ENCODE data around the gene ROBO4.

Gene ROBO4

GRCh38 chr11:124899383-124900145, 1.9 kb upstream of the ROBO4 start:
- TF ChIP-seq GATA2 (IDR thresholded peaks at IDR 0.05; ENCODE audit: low read depth, low read length) (no peak), GATA3 (IDR thresholded peaks at IDR 0.05; ENCODE audit: low read depth, low read length) (no peak)

- TF ChIP-seq GATA2 (IDR thresholded peaks at IDR 0.05; ENCODE audit: low read depth, low read length) (no peak), GATA3 (IDR thresholded peaks at IDR 0.05; ENCODE audit: low read depth, low read length) (no peak)
These were observed 1.0 kb upstream of the ROBO4 start for GRCh38 chr11:124898711-124899110.

GRCh38 chr11:124898263-124898680, 607 bp upstream of the ROBO4 start:
- TF ChIP-seq GATA3 (IDR thresholded peaks at IDR 0.05; ENCODE audit: low read depth, low read length) (no peak), GATA2 (IDR thresholded peaks at IDR 0.05; ENCODE audit: low read depth, low read length) (no peak)

- TF ChIP-seq GATA3 (IDR thresholded peaks at IDR 0.05; ENCODE audit: low read depth, low read length) = no peak
- TF ChIP-seq GATA2 (IDR thresholded peaks at IDR 0.05; ENCODE audit: low read depth, low read length) = no peak
These were observed 759 bp downstream of the ROBO4 start for GRCh38 chr11:124896821-124897391.

- TF ChIP-seq GATA2 (IDR thresholded peaks at IDR 0.05; ENCODE audit: low read depth, low read length) (no peak), GATA3 (IDR thresholded peaks at IDR 0.05; ENCODE audit: low read depth, low read length) (no peak)
These were observed 1.5 kb downstream of the ROBO4 start for GRCh38 chr11:124896071-124896750.

GRCh38 chr11:124895471-124895971, 2.1 kb downstream of the ROBO4 start:
- TF ChIP-seq GATA3 (IDR thresholded peaks at IDR 0.05; ENCODE audit: low read depth, low read length) (no peak), GATA2 (IDR thresholded peaks at IDR 0.05; ENCODE audit: low read depth, low read length) (no peak)

- no peak for TF ChIP-seq GATA3 (IDR thresholded peaks at IDR 0.05; ENCODE audit: low read depth, low read length)
- TF ChIP-seq GATA2 (IDR thresholded peaks at IDR 0.05; ENCODE audit: low read depth, low read length) = no peak
These were observed 2.8 kb downstream of the ROBO4 start for GRCh38 chr11:124894606-124895430.

- TF ChIP-seq GATA2 (IDR thresholded peaks at IDR 0.05; ENCODE audit: low read depth, low read length) (no peak), GATA3 (IDR thresholded peaks at IDR 0.05; ENCODE audit: low read depth, low read length) (no peak)
These were observed 3.8 kb downstream of the ROBO4 start for GRCh38 chr11:124893781-124894401.

GRCh38 chr11:124892750-124893454, 4.8 kb downstream of the ROBO4 start:
- TF ChIP-seq GATA3 (IDR thresholded peaks at IDR 0.05; ENCODE audit: low read depth, low read length) (no peak), GATA2 (IDR thresholded peaks at IDR 0.05; ENCODE audit: low read depth, low read length) (no peak)

GRCh38 chr11:124892146-124892545, 5.5 kb downstream of the ROBO4 start:
- TF ChIP-seq GATA3 (IDR thresholded peaks at IDR 0.05; ENCODE audit: low read depth, low read length) = no peak
- no peak for TF ChIP-seq GATA2 (IDR thresholded peaks at IDR 0.05; ENCODE audit: low read depth, low read length)

GRCh38 chr11:124891373-124891861, 6.2 kb downstream of the ROBO4 start:
- TF ChIP-seq GATA3 (IDR thresholded peaks at IDR 0.05; ENCODE audit: low read depth, low read length) = no peak
- no peak for TF ChIP-seq GATA2 (IDR thresholded peaks at IDR 0.05; ENCODE audit: low read depth, low read length)

GRCh38 chr11:124890683-124891372, 6.8 kb downstream of the ROBO4 start:
- TF ChIP-seq GATA3 (IDR thresholded peaks at IDR 0.05; ENCODE audit: low read depth, low read length) (no peak), GATA2 (IDR thresholded peaks at IDR 0.05; ENCODE audit: low read depth, low read length) (no peak)
